Stimulated activated naive B cell treated with anti-CD40 and anti-IgM and Interleukin-4, amounts not matched to agents 10 μg/mL and 1 μg/mL and 100 μg/mL, for 72 hours (primary cell): ENCODE results near the gene ACER3.
"Not testable (repeated sequence)": the region's sequence is repeated elsewhere in the genome, so short reads cannot be mapped to it uniquely, and the experiment has no call there.

Experiments
- ATAC-seq, 2 donors: fragments of 150-1000 bp; cut with Tn5 transposase; replicated peaks; 2 replicates each; pipeline ENCODE4 v1.10.0; 2021; ENCODE audit warnings: moderate library complexity in 1 of 2
- DNase-seq: peaks from one replicate; pipeline ENCODE4 v3.0.0; 2021
- H3K27ac Mint-ChIP-seq: one replicate; pipeline ENCODE4 v1.8.0; 2022; ENCODE audit warnings: mild to moderate bottlenecking, mixed read lengths
- H3K27me3 Mint-ChIP-seq, 2 donors: one replicate each; pipeline ENCODE4 v1.8.0; 2022; ENCODE audit warnings: mixed read lengths in 2 of 2
- H3K36me3 Mint-ChIP-seq, 2 donors: one replicate each; pipeline ENCODE4 v1.8.0; 2022; ENCODE audit warnings: mixed read lengths in 2 of 2, mild to moderate bottlenecking in 1 of 2
- H3K4me1 Mint-ChIP-seq, 2 donors: one replicate each; pipeline ENCODE4 v1.8.0; 2022; ENCODE audit warnings: mixed read lengths in 2 of 2, mild to moderate bottlenecking in 1 of 2
- H3K4me3 Mint-ChIP-seq, 2 donors: one replicate each; pipeline ENCODE4 v1.8.0; 2022; ENCODE audit warnings: mild to moderate bottlenecking in 2 of 2, mixed read lengths in 2 of 2, moderate library complexity in 1 of 2
- H3K9me3 Mint-ChIP-seq, 2 donors: one replicate each; pipeline ENCODE4 v1.8.0; 2022; ENCODE audit warnings: mixed read lengths in 2 of 2, mild to moderate bottlenecking in 1 of 2

The ACER3 gene

GRCh38 chr11:76995081-76995576, 134.4 kb downstream of the ACER3 start:
- no peak overlapping the region for H3K27ac Mint-ChIP-seq

GRCh38 chr11:76997512-76997911, 136.8 kb downstream of the ACER3 start:
- peaks cover 0 to 3% of the 10 kb centered on the region in 2 donors for H3K9me3 Mint-ChIP-seq
- no peak for DNase-seq
- H3K4me3 Mint-ChIP-seq, result no peak overlapping the region
- peaks cover 7 to 9% of the 10 kb centered on the region in 2 donors for H3K36me3 Mint-ChIP-seq
- H3K4me1 Mint-ChIP-seq, result no peaks in the 10 kb centered on the region
- no peaks in the 10 kb centered on the region for H3K27me3 Mint-ChIP-seq
- H3K27ac Mint-ChIP-seq, result no peak overlapping the region
- ATAC-seq, result no peak

More at GRCh38 chr11:76995081-76995576, 134.4 kb downstream of the ACER3 start:
- Mint-ChIP-seq H3K27me3 (no peaks in the 10 kb centered on the region), H3K4me1 (no peaks in the 10 kb centered on the region), H3K36me3 (peaks cover 7 to 14% of the 10 kb centered on the region in 2 donors), H3K4me3 (no peak overlapping the region), H3K9me3 (peaks cover 0 to 3% of the 10 kb centered on the region in 2 donors)
- ATAC-seq (no peak), DNase-seq (no peak)

GRCh38 chr11:76999597-76999996, 138.9 kb downstream of the ACER3 start:
- Mint-ChIP-seq H3K4me3 (no peak overlapping the region), H3K27ac (no peak overlapping the region), H3K27me3 (no peaks in the 10 kb centered on the region), H3K9me3 (peaks cover 0 to 6% of the 10 kb centered on the region in 2 donors), H3K36me3 (peaks cover 9 to 15% of the 10 kb centered on the region in 2 donors), H3K4me1 (no peaks in the 10 kb centered on the region)
- DNase-seq (no peak), ATAC-seq (no peak)

- DNase-seq (no peak), ATAC-seq (no peak)
- no peak overlapping the region for H3K4me3 Mint-ChIP-seq
- H3K9me3 Mint-ChIP-seq, result peaks cover 0 to 6% of the 10 kb centered on the region in 2 donors
- H3K27me3 Mint-ChIP-seq, result no peaks in the 10 kb centered on the region
- H3K4me1 Mint-ChIP-seq, result no peaks in the 10 kb centered on the region
- H3K36me3 Mint-ChIP-seq, result peaks cover 13 to 19% of the 10 kb centered on the region in 2 donors
- no peak overlapping the region for H3K27ac Mint-ChIP-seq
These were observed 140.9 kb downstream of the ACER3 start for GRCh38 chr11:77001613-77002012.

- Mint-ChIP-seq H3K36me3 (peaks cover 13 to 24% of the 10 kb centered on the region in 2 donors), H3K4me3 (no peak overlapping the region), H3K4me1 (no peaks in the 10 kb centered on the region), H3K9me3 (peaks cover 0 to 6% of the 10 kb centered on the region in 2 donors), H3K27ac (no peak overlapping the region), H3K27me3 (no peaks in the 10 kb centered on the region)
- ATAC-seq, result no peak
- no peak for DNase-seq
These were observed 142.1 kb downstream of the ACER3 start for GRCh38 chr11:77002776-77003175.

GRCh38 chr11:77003963-77004362, 143.2 kb downstream of the ACER3 start:
- Mint-ChIP-seq H3K27ac (no peak overlapping the region), H3K36me3 (peaks cover 11 to 21% of the 10 kb centered on the region in 2 donors), H3K27me3 (no peaks in the 10 kb centered on the region), H3K4me1 (no peaks in the 10 kb centered on the region), H3K4me3 (no peak overlapping the region), H3K9me3 (peaks cover 0 to 6% of the 10 kb centered on the region in 2 donors)
- ATAC-seq (no peak), DNase-seq (no peak)

- Mint-ChIP-seq H3K9me3 (no peaks in the 10 kb centered on the region), H3K4me3 (no peak overlapping the region), H3K27me3 (no peaks in the 10 kb centered on the region), H3K27ac (no peak overlapping the region), H3K4me1 (no peaks in the 10 kb centered on the region), H3K36me3 (peaks cover 8 to 22% of the 10 kb centered on the region in 2 donors)
- no peak for ATAC-seq
- no peak for DNase-seq
These were observed 148.9 kb downstream of the ACER3 start for GRCh38 chr11:77009533-77010160.

- DNase-seq (no peak), ATAC-seq (no peak)
- Mint-ChIP-seq H3K27me3 (no peaks in the 10 kb centered on the region), H3K27ac (no peak overlapping the region), H3K4me1 (no peaks in the 10 kb centered on the region), H3K36me3 (peaks cover 8 to 13% of the 10 kb centered on the region in 2 donors), H3K9me3 (no peaks in the 10 kb centered on the region), H3K4me3 (no peak overlapping the region)
These were observed 154.0 kb downstream of the ACER3 start for GRCh38 chr11:77014669-77015068.

- not testable (repeated sequence) for H3K27me3 Mint-ChIP-seq, ATAC-seq, H3K4me3 Mint-ChIP-seq, DNase-seq, H3K27ac Mint-ChIP-seq, H3K9me3 Mint-ChIP-seq, H3K4me1 Mint-ChIP-seq, H3K36me3 Mint-ChIP-seq
These were observed 157.7 kb downstream of the ACER3 start for GRCh38 chr11:77018396-77018924.

- no peak for ATAC-seq
- no peaks in the 10 kb centered on the region for H3K27me3 Mint-ChIP-seq
- DNase-seq, result no peak
- no peak overlapping the region for H3K4me3 Mint-ChIP-seq
- H3K36me3 Mint-ChIP-seq, result peaks cover 5 to 8% of the 10 kb centered on the region in 2 donors
- no peak overlapping the region for H3K27ac Mint-ChIP-seq
- no peaks in the 10 kb centered on the region for H3K9me3 Mint-ChIP-seq
- H3K4me1 Mint-ChIP-seq, result peaks cover 0 to 5% of the 10 kb centered on the region in 2 donors
These were observed 159.4 kb downstream of the ACER3 start for GRCh38 chr11:77019976-77020595.

- H3K27ac Mint-ChIP-seq, result no peak overlapping the region
- peaks cover 0 to 6% of the 10 kb centered on the region in 2 donors for H3K4me1 Mint-ChIP-seq
- no peaks in the 10 kb centered on the region for H3K27me3 Mint-ChIP-seq
- no peak overlapping the region for H3K4me3 Mint-ChIP-seq
- peaks cover 5 to 8% of the 10 kb centered on the region in 2 donors for H3K36me3 Mint-ChIP-seq
- ATAC-seq (no peak), DNase-seq (no peak)
- no peaks in the 10 kb centered on the region for H3K9me3 Mint-ChIP-seq
These were observed 160.0 kb downstream of the ACER3 start for GRCh38 chr11:77020734-77021133.

- DNase-seq, result no peak
- no peak overlapping the region for H3K4me3 Mint-ChIP-seq
- no peaks in the 10 kb centered on the region for H3K36me3 Mint-ChIP-seq
- peaks cover 0 to 1% of the 10 kb centered on the region in 2 donors for H3K9me3 Mint-ChIP-seq
- peaks cover 0 to 6% of the 10 kb centered on the region in 2 donors for H3K4me1 Mint-ChIP-seq
- peaks cover 6 to 14% of the 10 kb centered on the region in 2 donors for H3K27me3 Mint-ChIP-seq
- peak; percentile 86 to 89 for ATAC-seq
- no peak overlapping the region for H3K27ac Mint-ChIP-seq
These were observed 164.0 kb downstream of the ACER3 start for GRCh38 chr11:77024745-77025144.

GRCh38 chr11:77026221-77026620, 165.5 kb downstream of the ACER3 start:
- DNase-seq (no peak), ATAC-seq (no peak)
- H3K36me3 Mint-ChIP-seq, result no peaks in the 10 kb centered on the region
- H3K9me3 Mint-ChIP-seq, result peaks cover 0 to 1% of the 10 kb centered on the region in 2 donors
- H3K27me3 Mint-ChIP-seq, result peaks cover 21 to 29% of the 10 kb centered on the region in 2 donors
- H3K4me3 Mint-ChIP-seq, result no peak overlapping the region
- H3K4me1 Mint-ChIP-seq, result peaks cover 0 to 6% of the 10 kb centered on the region in 2 donors
- no peak overlapping the region for H3K27ac Mint-ChIP-seq

- Mint-ChIP-seq H3K27ac (no peak overlapping the region), H3K27me3 (peaks cover 26 to 34% of the 10 kb centered on the region in 2 donors)
These were observed 166.0 kb downstream of the ACER3 start for GRCh38 chr11:77026743-77027142.

GRCh38 chr11:77027275-77027674, 166.6 kb downstream of the ACER3 start:
- DNase-seq (no peak), ATAC-seq (no peak)
- H3K9me3 Mint-ChIP-seq, result peaks cover 0 to 1% of the 10 kb centered on the region in 2 donors
- H3K4me1 Mint-ChIP-seq, result peaks cover 0 to 6% of the 10 kb centered on the region in 2 donors
- peaks cover 26 to 34% of the 10 kb centered on the region in 2 donors for H3K27me3 Mint-ChIP-seq
- H3K36me3 Mint-ChIP-seq, result no peaks in the 10 kb centered on the region
- no peak overlapping the region for H3K27ac Mint-ChIP-seq
- H3K4me3 Mint-ChIP-seq, result no peak overlapping the region

More at GRCh38 chr11:77026743-77027142, 166.0 kb downstream of the ACER3 start:
- peaks cover 0 to 1% of the 10 kb centered on the region in 2 donors for H3K9me3 Mint-ChIP-seq
- no peak overlapping the region for H3K4me3 Mint-ChIP-seq
- peaks cover 0 to 6% of the 10 kb centered on the region in 2 donors for H3K4me1 Mint-ChIP-seq
- no peaks in the 10 kb centered on the region for H3K36me3 Mint-ChIP-seq
- ATAC-seq (no peak), DNase-seq (no peak)
